SKM-1 treated with dmso at 0.1 percent for 144 hours (cell line): ENCODE measurements around the gene SSUH2.
"Not testable (repeated sequence)": the region's sequence is repeated elsewhere in the genome, so short reads cannot be mapped to it uniquely, and the experiment has no call there.

ENCODE experiments used
- DNase-seq: peaks from one replicate; lab custom pipeline; 2025; ENCODE audit not compliant: unreplicated experiment; lab: John Stamatoyannopoulos, UW

Gene SSUH2

DNA sequence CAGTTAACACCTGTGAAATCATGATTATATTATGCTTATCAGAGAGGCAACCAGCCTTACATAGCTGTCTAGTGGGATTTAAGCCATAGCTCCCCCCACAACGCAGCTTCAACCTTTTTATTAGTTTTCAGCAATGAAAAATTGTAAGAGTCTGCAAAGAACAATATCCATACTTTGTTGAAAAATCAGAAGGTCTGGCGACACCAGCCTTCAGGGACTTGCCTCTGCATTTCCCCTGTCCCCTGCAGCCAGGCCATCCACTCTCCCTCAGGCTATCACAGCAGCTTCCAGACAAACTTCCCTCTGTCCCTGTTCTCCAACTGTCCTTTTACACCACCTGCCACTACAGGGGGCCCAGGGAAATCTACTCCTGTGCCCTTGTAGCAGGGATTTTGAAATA lies 59.9 kb downstream of the SSUH2 start:
- no peak for DNase-seq

GRCh38 chr3:8581806-8582445 lies 62.7 kb downstream of the SSUH2 start:
- no peak for DNase-seq

- no peak for DNase-seq
Measured at GRCh38 chr3:8581373-8581772, 63.2 kb downstream of the SSUH2 start.

DNA sequence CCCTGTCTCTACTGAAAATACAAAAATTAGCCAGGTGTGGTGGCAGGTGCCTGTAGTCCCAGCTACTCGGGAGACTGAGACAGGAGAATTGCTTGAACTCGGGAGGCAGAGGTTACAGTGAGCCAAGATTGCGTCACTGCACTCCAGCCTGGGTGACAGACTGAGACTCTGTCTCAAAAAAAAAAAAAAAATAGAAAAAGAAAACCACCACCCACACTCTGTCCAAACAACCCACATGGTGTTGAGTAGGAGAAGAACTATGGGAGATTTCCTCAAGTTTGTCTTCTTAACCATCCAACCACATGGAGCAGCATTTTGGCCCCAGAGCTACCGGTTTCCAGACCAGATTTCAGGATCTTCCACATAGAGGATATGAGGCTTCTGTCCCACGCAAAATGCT lies 64.2 kb downstream of the SSUH2 start:
- not testable (repeated sequence) for DNase-seq

- DNase-seq = no peak
Measured at GRCh38 chr3:8579943-8580342, 64.7 kb downstream of the SSUH2 start.

DNA sequence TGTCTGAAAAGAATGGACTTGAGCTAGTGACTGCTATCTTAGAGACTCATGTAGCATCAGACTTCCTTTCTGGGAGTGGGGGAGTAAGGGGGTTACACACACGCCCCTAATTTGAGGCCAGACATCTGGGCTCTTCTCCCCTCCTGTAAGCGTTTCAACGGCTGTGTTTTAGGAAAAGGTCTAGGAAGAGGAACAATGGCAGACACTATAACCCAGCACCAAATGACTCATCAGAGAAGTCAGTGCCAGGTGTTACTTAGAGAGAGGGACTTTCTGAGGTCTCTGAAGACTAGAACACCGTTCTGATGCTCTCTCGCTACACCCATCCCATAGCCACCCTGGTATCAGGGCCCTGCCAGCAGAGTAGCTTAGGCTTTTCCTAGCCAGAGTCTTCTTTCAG lies 65.5 kb downstream of the SSUH2 start:
- no peak for DNase-seq

DNA sequence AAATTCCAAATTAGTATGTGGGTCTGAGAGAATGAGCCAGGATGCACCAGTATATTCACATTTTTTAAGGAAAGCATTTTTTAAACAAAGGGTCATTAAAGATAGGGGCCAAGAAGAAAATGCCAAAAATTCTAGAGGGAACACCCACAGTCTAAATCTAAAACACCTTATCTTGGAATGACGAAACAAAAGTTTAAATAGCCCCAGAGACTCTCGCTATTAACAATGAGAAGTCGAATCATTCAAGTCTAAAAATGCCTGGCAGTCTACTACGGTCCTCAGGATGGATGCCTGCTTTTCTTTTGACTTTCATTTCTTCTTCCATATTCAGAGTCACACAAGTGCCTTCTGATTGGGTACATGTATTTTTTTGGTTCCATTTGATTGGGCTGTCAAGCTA lies 66.3 kb downstream of the SSUH2 start:
- no peak for DNase-seq

DNA sequence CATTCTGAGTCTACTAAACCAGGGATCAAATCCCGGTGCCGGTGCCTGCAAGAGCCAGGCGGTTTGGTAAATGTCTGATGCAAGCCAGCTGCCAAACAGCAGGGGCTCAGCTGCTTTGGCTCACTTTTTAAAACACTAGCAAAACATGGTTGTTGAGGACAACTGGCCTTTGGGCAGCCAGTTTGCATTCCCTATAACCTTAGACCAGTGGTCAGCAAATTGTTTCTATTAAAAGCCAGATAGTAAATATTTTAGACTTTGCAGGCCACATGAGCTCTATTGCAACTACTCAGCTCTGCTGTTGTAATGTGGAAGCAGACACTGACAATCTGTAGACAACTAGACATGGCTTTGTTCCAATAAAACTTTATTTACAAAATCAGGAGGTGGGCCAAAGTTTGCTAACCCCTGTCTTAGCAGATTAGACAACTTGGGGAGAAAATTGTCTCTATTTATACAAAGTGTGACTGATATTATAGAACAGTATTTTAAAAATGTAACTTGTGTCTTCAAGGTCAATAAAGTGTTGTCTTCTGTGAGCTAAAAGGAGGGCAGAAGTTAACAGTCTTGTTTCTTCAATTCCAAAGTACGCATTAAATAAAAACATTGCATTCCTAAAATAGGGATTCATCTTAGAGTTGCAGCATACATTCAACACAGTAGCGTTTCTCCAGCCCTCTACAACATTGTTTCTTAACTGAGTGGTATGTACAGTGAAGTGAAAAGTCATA lies 67.6 kb downstream of the SSUH2 start:
- DNase-seq = no peak

- no peak for DNase-seq
Measured at GRCh38 chr3:8576436-8576835, 68.2 kb downstream of the SSUH2 start.

DNA sequence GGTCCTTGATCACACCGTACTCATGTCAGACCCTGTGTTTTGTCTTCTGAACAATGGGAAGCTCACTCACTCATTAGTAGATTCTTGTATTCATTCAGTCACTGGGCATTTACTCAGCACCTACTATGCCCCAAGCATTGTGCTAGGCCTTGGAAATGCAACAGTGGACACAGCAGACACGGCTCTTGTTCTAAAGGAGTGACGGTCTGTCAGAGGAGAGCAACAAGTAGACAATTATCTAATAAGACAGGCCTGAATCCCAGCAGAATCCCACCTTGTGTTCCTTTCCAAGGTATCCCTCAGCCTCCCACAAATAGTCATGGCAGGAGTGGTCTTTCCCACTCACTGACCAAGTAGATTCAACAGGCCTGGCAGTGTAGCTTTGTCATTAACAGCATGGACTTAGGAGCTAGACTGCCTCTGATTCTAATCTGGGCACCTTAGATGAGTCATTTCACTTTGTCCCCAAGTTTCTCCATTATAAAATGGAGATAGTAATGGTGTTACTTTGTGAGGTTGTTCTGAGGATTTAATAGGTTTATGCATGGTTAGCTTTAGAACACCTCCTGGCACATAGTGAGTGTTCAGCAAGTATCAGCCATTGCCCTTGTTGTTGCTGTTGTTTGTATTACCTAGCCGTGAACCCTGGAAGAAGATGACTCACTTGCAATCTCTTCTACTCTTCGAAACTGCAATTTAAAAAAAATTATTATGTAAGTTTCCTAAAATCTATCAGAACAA lies 69.1 kb downstream of the SSUH2 start:
- no peak for DNase-seq

DNA sequence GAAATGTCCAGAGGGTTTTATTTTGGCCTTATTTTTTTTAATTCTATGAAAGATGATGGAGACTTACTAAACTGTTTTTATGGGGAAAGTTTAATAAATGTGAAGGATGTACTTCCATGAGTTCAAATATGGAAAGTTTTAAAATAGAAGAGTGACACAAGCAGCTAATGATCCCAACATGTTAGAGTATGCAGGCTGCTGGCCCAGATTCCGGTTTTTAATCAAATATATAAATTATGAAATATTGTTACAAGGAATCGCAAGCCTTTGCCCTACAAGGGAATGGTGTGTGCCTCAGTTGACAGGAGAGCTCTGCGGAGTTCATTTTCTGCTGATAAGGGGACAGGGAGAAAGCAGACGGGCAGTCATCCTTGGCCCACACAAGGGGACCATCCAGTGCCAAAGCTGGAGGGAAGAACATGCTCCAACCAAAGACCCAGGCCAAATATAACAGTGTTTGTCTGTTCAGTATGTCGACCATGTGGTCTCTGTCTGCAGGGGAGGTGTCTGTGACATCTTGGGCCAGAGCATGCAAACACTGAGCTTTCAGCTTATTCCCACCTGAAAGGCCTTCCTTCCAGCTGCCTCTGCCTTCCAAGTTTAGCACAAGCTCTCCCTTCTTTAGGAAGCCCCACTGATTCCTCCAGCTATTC lies 69.8 kb downstream of the SSUH2 start:
- DNase-seq = no peak

DNA sequence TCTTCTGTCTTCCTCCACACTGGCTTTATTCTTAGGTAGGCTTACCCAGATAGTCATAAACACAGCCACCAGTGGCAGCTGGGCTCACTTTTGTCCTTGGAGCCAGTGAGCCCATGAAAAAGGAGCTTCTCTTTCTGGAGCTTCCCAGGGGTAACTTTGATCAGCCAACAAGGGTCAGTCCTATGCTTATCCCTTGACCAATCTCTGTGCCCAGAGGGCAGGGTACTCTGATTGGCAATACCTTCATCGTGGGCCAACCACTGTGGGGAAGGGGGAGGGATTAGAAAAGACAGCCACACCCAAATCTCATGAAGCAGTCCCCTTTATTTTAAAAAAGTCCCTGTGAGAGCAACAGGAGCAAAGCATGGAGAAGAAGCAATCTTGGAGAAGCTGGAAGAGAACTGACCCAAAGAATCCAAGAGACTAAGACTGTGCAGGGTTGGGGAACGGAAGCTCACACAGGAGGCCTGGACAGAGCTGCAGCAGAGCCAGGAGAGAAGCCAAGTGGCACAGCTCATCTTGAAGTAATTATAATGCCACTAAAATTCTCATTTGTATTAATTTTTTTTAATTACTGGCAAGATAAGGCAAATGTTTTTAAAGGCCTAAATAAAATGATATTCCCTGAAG lies 70.4 kb downstream of the SSUH2 start:
- no peak for DNase-seq

- no peak for DNase-seq
Measured at GRCh38 chr3:8573342-8573926, 71.2 kb downstream of the SSUH2 start.

DNA sequence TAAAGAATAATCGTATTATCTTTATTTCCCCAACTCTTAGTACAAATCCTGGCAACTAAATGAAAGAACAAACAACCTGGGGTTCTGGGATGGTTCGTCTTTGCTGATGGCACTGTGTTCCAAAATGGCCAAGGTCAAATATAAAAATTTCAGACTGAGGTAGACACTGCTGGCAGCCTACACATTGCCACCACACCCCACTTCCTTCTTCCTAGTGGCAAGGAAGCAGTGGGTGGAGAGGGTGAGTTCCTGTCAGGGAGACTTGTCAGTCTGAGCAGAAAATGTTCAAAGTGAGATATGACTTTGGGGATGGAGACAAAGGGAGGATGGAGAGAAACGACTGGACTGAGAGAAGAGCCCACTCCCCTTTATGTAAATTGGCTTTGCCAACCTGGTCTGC lies 73.3 kb downstream of the SSUH2 start:
- no peak for DNase-seq
